ENCODE data around the gene GULP1.

GRCh38 chr2:188607501-188607900 is 315.8 kb downstream of the GULP1 start:
- TF ChIP-seq CTCF (conservative IDR thresholded peaks at IDR 0.05 in 1 of 2, IDR thresholded peaks at IDR 0.05 in 1 of 2; ENCODE audit: low read depth in 1 of 2, low read length in 2 of 2): no peak
- TF ChIP-seq EZH2 (IDR thresholded peaks at IDR 0.05; ENCODE audit: low read length, missing control alignments): no peak
